CD4-positive, alpha-beta T cell (primary cell): ENCODE data around the gene VSTM2L. TPM values are rescaled to one million over a fixed set of nuclear protein-coding genes. Genes with fewer than 3 reads are reported as not detected.

Source experiments
- ATAC-seq: fragments of 200-7000 bp; cut with Tn5 transposase; one replicate; pipeline ENCODE4 v1.10.0; 2022; ENCODE audit warnings: mild to moderate bottlenecking; ENCODE audit not compliant: poor library complexity
- CTCF ChIA-PET: fragments of 350-600 bp; sonication (Branson Sonifier 250); formaldehyde crosslinking; loops from one replicate; lab custom pipeline; 2021; ENCODE audit warnings: antibody characterized with exemption, inconsistent platforms; lab: Charles Lee
- POLR2A ChIA-PET: fragments of 350-600 bp; sonication (Branson Sonifier 250); formaldehyde crosslinking; loops from one replicate; lab custom pipeline; 2021; ENCODE audit warnings: antibody characterized with exemption, inconsistent platforms; lab: Charles Lee
- DNase-seq, 14 experiments: peaks; one replicate each; pipeline ENCODE4 v3.0.0-alpha.2; 2013 to 2020; ENCODE audit warnings: mixed read lengths in 2 of 14
- H3K27ac ChIP-seq, 2 donors: one replicate each; pipeline versions ENCODE4 v1.5.1 to v1.7.0; 2013; ENCODE audit warnings: low read length in 2 of 2, low read depth in 1 of 2, mild to moderate bottlenecking in 1 of 2
- H3K27me3 ChIP-seq, 2 experiments: 1 replicate in 1 of 2; 2 replicates in 1 of 2; pipeline versions ENCODE4 v1.6.1 to v1.7.0; 2013; ENCODE audit warnings: low read length in 2 of 2, control low read depth in 1 of 2, mild to moderate bottlenecking in 1 of 2, moderate library complexity in 1 of 2; ENCODE audit not compliant: insufficient read depth in 2 of 2, control insufficient read depth in 1 of 2
- H3K36me3 ChIP-seq: one replicate; pipeline ENCODE4 v1.6.1; 2013; ENCODE audit warnings: low read length, control low read depth; ENCODE audit not compliant: insufficient read depth
- H3K4me1 ChIP-seq: one replicate; pipeline ENCODE4 v1.6.1; 2013; ENCODE audit warnings: low read length, control low read depth; ENCODE audit not compliant: insufficient read depth
- H3K4me3 ChIP-seq: one replicate; pipeline ENCODE4 v1.5.1; 2013; ENCODE audit warnings: mild to moderate bottlenecking, low read length, moderate library complexity
- H3K9me3 ChIP-seq, 2 experiments: 1 replicate in 1 of 2; 2 replicates in 1 of 2; pipeline versions ENCODE4 v1.6.1 to v1.7.0; 2013; ENCODE audit warnings: low read length in 2 of 2, mild to moderate bottlenecking in 2 of 2, control low read depth in 1 of 2, moderate library complexity in 1 of 2; ENCODE audit not compliant: control insufficient read depth in 1 of 2, insufficient read depth in 1 of 2
- H3K27ac Mint-ChIP-seq: one replicate; pipeline ENCODE4 v1.8.0; 2020; ENCODE audit warnings: mixed read lengths
- H3K27me3 Mint-ChIP-seq: one replicate; pipeline ENCODE4 v1.8.0; 2021; ENCODE audit warnings: mixed read lengths
- H3K36me3 Mint-ChIP-seq: one replicate; pipeline ENCODE4 v1.8.0; 2021; ENCODE audit warnings: low read depth, mixed read lengths
- H3K4me1 Mint-ChIP-seq: one replicate; pipeline ENCODE4 v1.8.0; 2021; ENCODE audit warnings: low read depth, mixed read lengths
- H3K4me3 Mint-ChIP-seq: one replicate; pipeline ENCODE4 v1.8.0; 2020; ENCODE audit warnings: mild to moderate bottlenecking, mixed read lengths
- H3K9me3 Mint-ChIP-seq: one replicate; pipeline ENCODE4 v1.8.0; 2020; ENCODE audit warnings: mixed read lengths
- intact Hi-C, 2 experiments: fragments of 100-400 bp; cut with DNase I in 1 of 2; cut with micrococcal nuclease in 1 of 2; formaldehyde crosslinking; loops; one replicate each; pipeline versions ENCODE4 v1.15.1 to v1.9.0; 2023 to 2025; cut with DNase I, micrococcal nuclease
- total RNA-seq, 174 experiments: library from RNA in 2 of 174; stranded (reverse) in 2 of 174; gene quantifications; one replicate each; pipeline ENCODE4 v1.2.3 and lab custom pipeline; 2021 to 2026
- TF ChIP-seq, protein P1 (sequence below): fragments of 200-600 bp; IDR thresholded peaks from one replicate; pipeline ENCODE4 v1.8.0; 2022; ENCODE audit warnings: antibody characterized with exemption, mild to moderate bottlenecking

The VSTM2L gene
- total RNA-seq, 2 experiments from 2014 or later = not detected

DNA sequence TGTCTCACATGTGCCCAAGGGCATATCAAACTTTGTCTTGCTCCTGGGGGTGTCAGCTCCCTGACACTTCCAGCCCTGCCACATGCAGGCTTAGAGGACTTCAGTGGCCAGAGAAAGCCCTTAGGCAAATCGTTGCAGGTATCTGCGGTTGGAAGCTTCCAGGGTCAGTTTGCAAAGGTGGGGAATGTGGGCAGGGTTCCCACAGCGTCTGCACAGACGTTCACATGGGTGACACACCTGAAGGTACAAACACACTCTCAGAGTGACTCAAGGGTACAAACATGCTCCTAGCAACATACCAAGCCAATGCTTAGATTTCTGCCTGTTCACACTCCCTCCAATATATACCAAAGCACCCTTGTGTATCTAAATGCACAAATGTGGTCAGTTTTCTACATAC, 30.0 kb downstream of the VSTM2L start:
- ATAC-seq = no peak
- CTCF ChIA-PET = no interaction called here

DNA sequence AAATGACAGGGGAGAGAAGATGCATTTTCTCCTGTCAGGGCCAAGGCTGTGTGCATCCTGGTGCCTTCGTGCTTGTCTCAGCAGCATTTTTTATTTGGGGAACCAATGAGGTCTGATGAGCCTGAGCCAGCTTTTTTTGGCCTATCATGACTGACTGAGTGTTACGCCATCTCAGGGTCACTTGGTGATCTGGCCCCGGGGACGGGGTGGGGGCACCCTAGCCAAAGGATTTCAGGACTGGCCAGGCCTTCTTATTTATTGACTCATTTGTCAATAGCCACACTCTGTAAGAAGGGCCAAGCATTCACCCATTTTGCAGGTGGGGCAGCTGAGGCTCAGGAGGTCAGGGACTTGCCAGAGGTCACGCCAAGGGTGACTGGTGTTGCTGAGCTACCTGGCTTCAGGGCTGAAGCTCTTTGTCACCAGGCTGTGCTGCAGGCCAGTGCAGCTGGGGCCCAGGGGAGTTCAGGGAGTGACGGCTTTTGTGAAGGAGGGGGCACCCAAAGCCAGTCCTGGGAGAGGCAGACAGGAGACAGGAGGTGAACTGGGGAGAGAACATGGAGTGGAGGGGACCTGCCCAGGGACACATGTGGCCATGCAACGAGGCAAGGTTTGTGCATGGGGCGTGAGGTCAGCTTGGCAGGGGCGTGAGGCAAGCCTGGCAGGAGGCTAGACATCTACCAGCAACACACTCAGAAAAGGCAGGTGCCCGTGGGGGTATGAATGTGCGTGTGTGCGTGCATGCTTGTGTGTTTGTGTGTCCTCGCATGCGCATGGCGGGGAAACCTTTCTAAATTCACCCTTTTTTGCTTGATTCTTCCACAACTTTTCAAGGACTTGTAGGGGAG, 31.1 kb downstream of the VSTM2L start:
- H3K27me3 Mint-ChIP-seq = peaks cover 16% of the 10 kb centered on the region
- no peak for ATAC-seq
- POLR2A ChIA-PET = no interaction called here

More for the DNA sequence above, 30.0 kb downstream of the VSTM2L start:
- TF ChIP-seq, protein P1, sequence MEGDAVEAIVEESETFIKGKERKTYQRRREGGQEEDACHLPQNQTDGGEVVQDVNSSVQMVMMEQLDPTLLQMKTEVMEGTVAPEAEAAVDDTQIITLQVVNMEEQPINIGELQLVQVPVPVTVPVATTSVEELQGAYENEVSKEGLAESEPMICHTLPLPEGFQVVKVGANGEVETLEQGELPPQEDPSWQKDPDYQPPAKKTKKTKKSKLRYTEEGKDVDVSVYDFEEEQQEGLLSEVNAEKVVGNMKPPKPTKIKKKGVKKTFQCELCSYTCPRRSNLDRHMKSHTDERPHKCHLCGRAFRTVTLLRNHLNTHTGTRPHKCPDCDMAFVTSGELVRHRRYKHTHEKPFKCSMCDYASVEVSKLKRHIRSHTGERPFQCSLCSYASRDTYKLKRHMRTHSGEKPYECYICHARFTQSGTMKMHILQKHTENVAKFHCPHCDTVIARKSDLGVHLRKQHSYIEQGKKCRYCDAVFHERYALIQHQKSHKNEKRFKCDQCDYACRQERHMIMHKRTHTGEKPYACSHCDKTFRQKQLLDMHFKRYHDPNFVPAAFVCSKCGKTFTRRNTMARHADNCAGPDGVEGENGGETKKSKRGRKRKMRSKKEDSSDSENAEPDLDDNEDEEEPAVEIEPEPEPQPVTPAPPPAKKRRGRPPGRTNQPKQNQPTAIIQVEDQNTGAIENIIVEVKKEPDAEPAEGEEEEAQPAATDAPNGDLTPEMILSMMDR = no peak
- Histone ChIP-seq H3K36me3 (no peaks in the 10 kb centered on the region), H3K9me3 (no peaks in the 10 kb centered on the region), H3K27ac (no peak overlapping the region), H3K4me1 (no peaks in the 10 kb centered on the region), H3K27me3 (peaks cover 0 to 2% of the 10 kb centered on the region in 2 experiments), H3K4me3 (no peak overlapping the region)
- intact Hi-C loops = no loop called here
- no peak for DNase-seq
- no peaks in the 10 kb centered on the region for H3K36me3 Mint-ChIP-seq
- H3K4me3 Mint-ChIP-seq = no peak overlapping the region
- H3K27ac Mint-ChIP-seq = no peak overlapping the region
- H3K9me3 Mint-ChIP-seq = no peaks in the 10 kb centered on the region
- no peaks in the 10 kb centered on the region for H3K4me1 Mint-ChIP-seq
- POLR2A ChIA-PET = no interaction called here
- peaks cover 18% of the 10 kb centered on the region for H3K27me3 Mint-ChIP-seq

DNA sequence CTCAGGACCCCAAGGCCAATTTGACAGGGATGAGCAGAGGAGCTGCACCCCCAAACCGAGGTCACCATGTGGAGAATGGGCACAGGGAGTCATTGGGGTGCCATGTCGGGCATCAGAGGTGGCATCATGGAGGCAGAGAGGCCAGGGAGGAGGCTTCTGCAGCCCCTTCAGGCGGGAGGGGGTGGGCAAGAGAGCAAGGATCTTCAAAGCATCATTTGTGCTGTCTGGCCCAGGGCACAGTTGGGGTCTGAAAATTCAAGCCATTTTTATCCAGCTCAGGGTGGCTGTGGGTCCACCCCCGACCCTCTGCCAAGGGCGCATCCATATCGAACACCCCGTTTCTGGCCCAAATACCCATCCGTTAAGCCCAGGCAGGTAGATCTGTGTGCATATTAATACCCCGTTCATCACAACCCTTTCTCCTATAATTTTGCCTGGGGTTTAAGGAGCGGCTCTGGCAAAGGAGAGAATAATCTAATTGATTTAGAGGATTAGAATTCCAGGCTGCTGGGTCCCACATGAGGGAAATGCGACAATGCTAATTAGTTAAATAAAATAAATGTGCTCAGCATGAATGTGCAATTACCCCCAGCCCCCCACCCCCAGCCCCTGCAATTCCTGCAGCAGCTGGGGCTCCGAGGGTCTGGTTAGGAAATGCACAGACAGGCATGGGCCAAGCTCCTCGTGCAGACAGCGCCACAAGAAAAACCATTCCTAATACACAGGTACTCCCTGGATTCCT, 31.9 kb downstream of the VSTM2L start:
- H3K4me3 Mint-ChIP-seq = no peak overlapping the region
- POLR2A ChIA-PET = no interaction called here
- Histone ChIP-seq H3K9me3 (no peaks in the 10 kb centered on the region), H3K4me3 (no peak overlapping the region), H3K27me3 (peaks cover 0 to 2% of the 10 kb centered on the region in 2 experiments), H3K36me3 (no peaks in the 10 kb centered on the region), H3K4me1 (no peaks in the 10 kb centered on the region), H3K27ac (no peak overlapping the region)
- no peaks in the 10 kb centered on the region for H3K4me1 Mint-ChIP-seq
- CTCF ChIA-PET = no interaction called here
- intact Hi-C loops = no loop called here
- TF ChIP-seq, protein P1 = no peak
- H3K27ac Mint-ChIP-seq = no peak overlapping the region
- H3K36me3 Mint-ChIP-seq = no peaks in the 10 kb centered on the region
- H3K27me3 Mint-ChIP-seq = peaks cover 9% of the 10 kb centered on the region
- DNase-seq = no peak
- no peak for ATAC-seq
- H3K9me3 Mint-ChIP-seq = no peaks in the 10 kb centered on the region

More for the DNA sequence above, 31.1 kb downstream of the VSTM2L start:
- CTCF ChIA-PET = no interaction called here
- no peaks in the 10 kb centered on the region for H3K36me3 Mint-ChIP-seq
- intact Hi-C loops = no loop called here
- Histone ChIP-seq H3K36me3 (no peaks in the 10 kb centered on the region), H3K27ac (no peak overlapping the region), H3K27me3 (peaks cover 0 to 2% of the 10 kb centered on the region in 2 experiments), H3K9me3 (no peaks in the 10 kb centered on the region), H3K4me1 (no peaks in the 10 kb centered on the region), H3K4me3 (no peak overlapping the region)
- no peaks in the 10 kb centered on the region for H3K4me1 Mint-ChIP-seq
- no peak overlapping the region for H3K4me3 Mint-ChIP-seq
- H3K9me3 Mint-ChIP-seq = no peaks in the 10 kb centered on the region
- TF ChIP-seq, protein P1 = no peak
- no peak overlapping the region for H3K27ac Mint-ChIP-seq
- DNase-seq = no peak
